ENCODE measurements around the gene PRDM16.

DNA sequence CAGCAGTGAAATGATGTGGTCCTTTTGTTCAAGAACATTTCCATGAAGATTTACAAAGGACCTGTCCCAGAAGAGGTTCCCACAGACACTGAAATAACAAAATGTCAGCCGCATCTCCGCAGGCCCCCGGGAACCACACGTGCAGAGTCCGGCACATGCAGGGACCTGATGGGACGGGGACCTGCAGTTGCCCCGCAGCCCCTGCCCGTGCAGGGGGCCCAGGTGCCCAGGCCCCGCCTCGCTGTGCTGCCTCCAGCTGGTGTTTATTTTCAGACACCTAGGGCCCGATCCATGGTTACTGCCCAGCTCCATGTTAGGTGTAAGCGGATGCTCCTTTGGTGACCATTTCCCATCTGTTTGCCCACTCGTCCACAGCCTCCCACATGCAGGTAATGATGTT, 236.2 kb downstream of the PRDM16 start:
- TF ChIP-seq ZNF274 (IDR thresholded peaks at IDR 0.05; ENCODE audit: low read depth, low read length) (no peak), YY1 (IDR thresholded peaks at IDR 0.05; ENCODE audit: insufficient read depth, insufficient read length) (no peak), SUZ12 (IDR thresholded peaks at IDR 0.05; ENCODE audit: extremely low read depth, insufficient read depth, insufficient read length) (no peak)
